Astrocyte of the spinal cord (primary cell): ENCODE measurements around the gene SLC6A12.

Experiments
- DNase-seq: peaks from one replicate; pipeline ENCODE4 v3.0.0; 2011; ENCODE audit warnings: low read depth, low spot score
- H3K4me3 ChIP-seq: 2 replicates; pipeline ENCODE4 v1.5.1; 2011; ENCODE audit warnings: low read depth, mild to moderate bottlenecking, low read length, moderate library complexity
- CTCF ChIP-seq: IDR thresholded peaks from 2 replicates; pipeline ENCODE4 v1.5.1; 2012; ENCODE audit warnings: low read depth, mild to moderate bottlenecking, low read length, inconsistent platforms
- in situ Hi-C: cut with HindIII; loops from 2 replicates; pipeline ENCODE4 v1.10.0; 2017; ENCODE audit warnings: low sequenced_read_pairs

SLC6A12 gene

GRCh38 chr12:211639-212414, 2.1 kb downstream of the SLC6A12 start:
- TF ChIP-seq CTCF: no peak
- no peak overlapping the region for H3K4me3 ChIP-seq
- no peak for DNase-seq
- in situ Hi-C loops: no loop called here

- in situ Hi-C loops: no loop called here
- no peak overlapping the region for H3K4me3 ChIP-seq
- no peak for TF ChIP-seq CTCF
- DNase-seq: no peak
These were observed 2.9 kb downstream of the SLC6A12 start for GRCh38 chr12:211142-211465.

- TF ChIP-seq CTCF: no peak
- no peak for DNase-seq
- H3K4me3 ChIP-seq: no peak overlapping the region
- in situ Hi-C loops: no loop called here
These were observed 3.4 kb downstream of the SLC6A12 start for GRCh38 chr12:210277-211141.

- no peak overlapping the region for H3K4me3 ChIP-seq
- TF ChIP-seq CTCF: no peak
- in situ Hi-C loops: no loop called here
- DNase-seq: no peak
These were observed 4.1 kb downstream of the SLC6A12 start for GRCh38 chr12:209851-210250.

- TF ChIP-seq CTCF: no peak
- in situ Hi-C loops: no loop called here
- H3K4me3 ChIP-seq: no peak overlapping the region
- DNase-seq: no peak
These were observed 4.7 kb downstream of the SLC6A12 start for GRCh38 chr12:209246-209645.

GRCh38 chr12:208813-209212, 5.1 kb downstream of the SLC6A12 start:
- no peak for TF ChIP-seq CTCF
- in situ Hi-C loops: no loop called here
- DNase-seq: no peak
- no peak overlapping the region for H3K4me3 ChIP-seq
